Cortex of kidney (tissue), 1 donor: ENCODE data around the gene NME1.

Source experiments
- DNase-seq: peaks from one replicate; lab custom pipeline; 2025; lab: John Stamatoyannopoulos, UW

NME1 gene

GRCh38 chr17:51189162-51189561 lies 35.8 kb downstream of the NME1 start:
- no peak for DNase-seq

GRCh38 chr17:51189628-51190027 lies 36.3 kb downstream of the NME1 start:
- DNase-seq: no peak

GRCh38 chr17:51191895-51192294 lies 38.5 kb downstream of the NME1 start:
- DNase-seq: no peak

GRCh38 chr17:51197754-51198153 lies 44.4 kb downstream of the NME1 start:
- DNase-seq: no peak

GRCh38 chr17:51200295-51200694 lies 46.9 kb downstream of the NME1 start:
- no peak for DNase-seq

GRCh38 chr17:51200846-51201245 lies 47.5 kb downstream of the NME1 start:
- no peak for DNase-seq

GRCh38 chr17:51203838-51204237 lies 50.5 kb downstream of the NME1 start:
- no peak for DNase-seq
